Thyroid gland (tissue), 4 donors: ENCODE results near the gene USP28. TPM values are rescaled to one million over a fixed set of nuclear protein-coding genes. Genes with fewer than 3 reads are reported as not detected.

Experiments used
- DNase-seq, 2 donors: peaks; one replicate each; pipeline ENCODE4 v3.0.0-alpha.2; 2019
- H3K27ac ChIP-seq, 3 donors: fragments of 200-600 bp; sonication (generic); 1 replicate in 2 of 3; 2 replicates in 1 of 3; pipeline ENCODE4 v1.5.1; 2016 to 2019; ENCODE audit warnings: mild to moderate bottlenecking in 1 of 3, moderate library complexity in 1 of 3
- H3K27me3 ChIP-seq: fragments of 200-600 bp; sonication (generic); one replicate; pipeline ENCODE4 v1.5.1; 2019
- H3K36me3 ChIP-seq, 2 donors: fragments of 200-600 bp; sonication (generic); one replicate each; pipeline ENCODE4 v1.5.1; 2016 to 2019
- H3K4me1 ChIP-seq, 2 donors: fragments of 200-600 bp; sonication (generic); one replicate each; pipeline ENCODE4 v1.5.1; 2017 to 2019
- H3K4me3 ChIP-seq, 3 donors: fragments of 200-600 bp; sonication (generic); replicated peaks in 1 of 3; 1 replicate in 2 of 3; 2 replicates in 1 of 3; pipeline ENCODE4 v1.5.1; 2016; ENCODE audit warnings: mild to moderate bottlenecking in 1 of 3
- H3K9me3 ChIP-seq: fragments of 200-600 bp; sonication (generic); one replicate; pipeline ENCODE4 v1.5.1; 2017
- CTCF ChIP-seq, 6 experiments: fragments of 200-600 bp in 3 of 6; fragments of 450-650 bp in 3 of 6; sonication (generic) in 3 of 6; IDR thresholded peaks; one replicate each; pipeline ENCODE4 v1.5.1; 2016 to 2019; ENCODE audit warnings: antibody characterized with exemption in 6 of 6, mild to moderate bottlenecking in 2 of 6, inconsistent platforms in 1 of 6, moderate library complexity in 1 of 6
- POLR2A ChIP-seq, 2 donors: fragments of 450-650 bp; IDR thresholded peaks; one replicate each; pipeline ENCODE4 v1.6.1; 2017; ENCODE audit warnings: antibody characterized with exemption in 2 of 2, mild to moderate bottlenecking in 2 of 2, moderate library complexity in 1 of 2
- WGBS, 2 donors: methylation state at CpG; one replicate each; pipeline ENCODE4 v1.1.5; 2017; 5-methylcytosine and 5-hydroxymethylcytosine counted together
- intact Hi-C: fragments of 100-400 bp; cut with DNase I; formaldehyde crosslinking; loops from one replicate; pipeline ENCODE4 v1.15.1; 2023
- total RNA-seq, 4 donors: library from RNA; depleted of rRNA; stranded (reverse); fragments of >200 nt; gene quantifications; one replicate each; pipeline ENCODE4 v1.2.3, GENCODE V29; 2016

The USP28 gene
- total RNA-seq, 4 donors from 2014 or later: 15.3 to 36.7 (median 26.2) TPM

DNA sequence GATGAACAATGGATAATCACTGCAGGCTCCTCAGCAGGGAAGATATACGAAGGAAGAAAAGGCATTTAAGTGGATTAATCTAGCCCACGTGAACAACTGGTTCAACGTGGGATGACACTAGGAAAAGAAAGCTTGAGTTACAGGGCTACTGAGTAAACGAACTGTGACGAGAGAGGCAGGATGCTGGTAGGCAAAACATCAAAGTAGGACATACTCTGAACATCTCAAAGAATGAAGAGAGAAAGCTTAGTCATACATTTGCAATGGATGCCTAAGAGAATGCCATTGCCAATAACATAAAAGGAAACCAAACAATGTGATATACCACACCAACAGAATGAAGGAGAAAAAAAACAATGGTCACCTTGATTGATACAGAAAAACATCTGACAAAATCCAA is 12.9 kb downstream of the USP28 start:
- no peak for DNase-seq
- H3K27ac ChIP-seq: no peak overlapping the region
- no peaks in the 10 kb centered on the region for H3K27me3 ChIP-seq
- no peaks in the 10 kb centered on the region for H3K36me3 ChIP-seq
- TF ChIP-seq CTCF (IDR thresholded peaks at IDR 0.05) (no peak), POLR2A (IDR thresholded peaks at IDR 0.05) (no peak)
- H3K4me1 ChIP-seq: no peaks in the 10 kb centered on the region
- H3K9me3 ChIP-seq: no peaks in the 10 kb centered on the region
- intact Hi-C loops: no loop called here
- H3K4me3 ChIP-seq: no peak overlapping the region
- WGBS, 2 donors: 72 to 75% methylated on average over 5 of the region's 5 CpGs

DNA sequence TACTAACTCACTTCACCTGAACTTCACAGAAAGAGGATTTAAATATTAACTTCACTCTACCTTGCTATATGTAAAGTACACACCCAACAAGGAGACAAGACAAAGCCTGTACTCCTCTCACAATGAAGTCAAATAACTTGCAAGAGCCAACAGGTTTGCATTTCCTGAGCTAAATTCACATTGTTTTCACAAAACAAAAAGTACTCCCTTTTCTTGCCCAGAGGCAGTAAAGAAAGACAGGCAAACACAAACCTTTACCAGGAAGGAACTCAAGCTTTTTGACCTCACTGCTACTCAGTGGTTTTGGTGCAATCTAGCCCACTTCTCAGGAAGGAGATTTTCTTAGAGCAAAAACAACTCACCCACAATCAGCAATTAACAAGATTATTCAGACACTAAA is 15.7 kb downstream of the USP28 start:
- H3K36me3 ChIP-seq: no peaks in the 10 kb centered on the region
- no peaks in the 10 kb centered on the region for H3K4me1 ChIP-seq
- intact Hi-C loops: no loop called here
- no peak overlapping the region for H3K4me3 ChIP-seq
- no peak overlapping the region for H3K27ac ChIP-seq
- DNase-seq: no peak
- no peaks in the 10 kb centered on the region for H3K9me3 ChIP-seq
- H3K27me3 ChIP-seq: no peaks in the 10 kb centered on the region
- TF ChIP-seq CTCF (IDR thresholded peaks at IDR 0.05): no peak
- no peak for TF ChIP-seq POLR2A (IDR thresholded peaks at IDR 0.05)

DNA sequence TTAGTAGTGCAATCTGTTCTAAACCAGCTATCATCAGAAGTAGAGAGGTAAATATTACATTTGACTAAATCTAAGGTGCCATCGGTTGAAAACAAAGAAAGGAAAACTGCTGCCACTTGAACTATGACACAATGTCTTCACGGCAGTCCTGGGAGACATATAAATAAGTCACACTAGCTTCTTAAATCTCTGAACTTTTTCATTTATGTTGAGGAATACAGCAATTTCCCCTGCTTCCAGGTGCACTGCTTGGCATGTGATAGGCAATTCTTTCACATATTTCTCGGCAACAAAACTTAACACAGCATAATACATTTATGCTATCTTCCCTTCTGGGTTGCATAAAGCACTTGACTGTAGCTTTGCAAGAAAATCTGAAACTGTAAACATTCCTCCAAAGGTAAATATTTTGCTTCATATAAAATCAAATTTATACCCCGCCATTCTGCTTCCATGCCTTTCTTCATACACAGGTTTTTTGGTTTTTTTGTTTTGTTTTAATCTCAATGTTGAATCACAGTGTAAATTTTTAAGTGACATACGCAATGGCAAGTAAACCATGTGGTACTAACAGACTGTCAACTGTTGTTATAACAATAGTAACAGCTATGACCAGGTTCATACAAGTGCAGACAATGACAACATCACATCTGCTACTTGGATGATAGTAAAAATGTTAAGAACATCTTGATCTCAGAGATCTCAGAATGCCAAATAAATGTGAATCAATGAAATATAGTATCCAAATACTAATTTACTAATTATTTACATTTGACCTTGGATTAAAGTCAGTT is 18.2 kb downstream of the USP28 start:
- no peaks in the 10 kb centered on the region for H3K9me3 ChIP-seq
- H3K4me1 ChIP-seq: no peaks in the 10 kb centered on the region
- no peaks in the 10 kb centered on the region for H3K36me3 ChIP-seq
- 78 to 83% methylated on average over 5 of the region's 5 CpGs for WGBS, 2 donors
- no peak overlapping the region for H3K4me3 ChIP-seq
- DNase-seq: no peak
- H3K27ac ChIP-seq: no peak overlapping the region
- intact Hi-C loops: no loop called here
- no peak for TF ChIP-seq POLR2A (IDR thresholded peaks at IDR 0.05)
- no peak for TF ChIP-seq CTCF (IDR thresholded peaks at IDR 0.05)
- no peaks in the 10 kb centered on the region for H3K27me3 ChIP-seq

DNA sequence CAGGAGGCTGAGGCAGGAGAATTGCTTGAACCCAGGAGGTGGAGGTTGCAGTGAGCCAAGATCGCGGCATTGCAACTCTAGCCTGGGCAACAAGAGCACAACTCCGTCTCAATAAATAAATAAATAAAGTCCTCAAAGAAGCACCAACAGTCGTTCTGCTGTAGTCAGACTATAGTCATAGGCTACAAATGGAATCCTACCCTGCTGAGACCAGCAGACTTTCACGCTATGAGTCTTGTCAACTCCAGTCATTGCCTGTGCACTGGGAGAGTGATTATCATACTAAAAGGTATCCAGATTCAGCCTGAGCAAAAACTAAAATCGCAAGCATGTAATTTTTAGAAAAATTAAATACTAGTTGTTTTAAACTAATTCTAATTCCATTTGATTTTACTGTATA is 19.6 kb downstream of the USP28 start:
- TF ChIP-seq CTCF (IDR thresholded peaks at IDR 0.05) (no peak), POLR2A (IDR thresholded peaks at IDR 0.05) (no peak)
- intact Hi-C loops: no loop called here
- Histone ChIP-seq H3K36me3 (peaks cover 0 to under 1% of the 10 kb centered on the region in 2 donors), H3K27ac (no peak overlapping the region), H3K27me3 (no peaks in the 10 kb centered on the region), H3K9me3 (no peaks in the 10 kb centered on the region), H3K4me3 (no peak overlapping the region), H3K4me1 (no peaks in the 10 kb centered on the region)
- WGBS, 2 donors: 93% methylated on average over 6 of the region's 6 CpGs
- DNase-seq: no peak

DNA sequence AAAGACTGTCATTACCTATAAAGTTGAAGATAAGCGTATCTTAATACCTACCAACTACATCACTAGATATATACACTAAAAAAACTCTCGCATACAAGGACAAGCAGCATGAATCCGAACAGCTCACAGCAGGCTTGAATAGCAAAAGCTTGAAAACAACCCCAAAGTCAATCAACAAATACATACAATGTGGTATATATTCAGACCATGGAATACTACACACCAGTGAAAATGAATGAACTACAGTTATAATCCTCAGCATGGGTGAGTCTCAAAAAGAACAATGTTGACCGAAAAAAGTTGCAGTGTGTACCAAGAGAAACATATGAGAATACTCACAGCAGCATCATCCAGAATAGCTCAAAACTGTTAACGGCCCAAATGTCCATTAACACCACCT is 25.2 kb downstream of the USP28 start:
- Histone ChIP-seq H3K4me3 (no peak overlapping the region), H3K27me3 (no peaks in the 10 kb centered on the region), H3K9me3 (no peaks in the 10 kb centered on the region), H3K4me1 (no peaks in the 10 kb centered on the region), H3K27ac (no peak overlapping the region), H3K36me3 (peaks cover 0 to 6% of the 10 kb centered on the region in 2 donors)
- DNase-seq: no peak
- WGBS, 2 donors: 95 to 96% methylated on average over 5 of the region's 5 CpGs
- intact Hi-C loops: no loop called here
- TF ChIP-seq POLR2A (IDR thresholded peaks at IDR 0.05) (no peak), CTCF (IDR thresholded peaks at IDR 0.05) (no peak)
